Type B pancreatic cell (in vitro differentiated cells): ENCODE data around the gene PRM3. TPM values are rescaled to one million over a fixed set of nuclear protein-coding genes. Genes with fewer than 3 reads are reported as not detected.

Experiments used
- DNase-seq: peaks from one replicate; pipeline ENCODE4 v3.0.0; 2021; ENCODE audit warnings: mixed read lengths; ENCODE audit not compliant: unreplicated experiment; ENCODE audit errors: extremely low spot score
- H3K27ac Mint-ChIP-seq: 2 replicates; pipeline ENCODE4 v1.8.0; 2021; ENCODE audit warnings: mild to moderate bottlenecking, mixed read lengths
- H3K27me3 Mint-ChIP-seq: 2 replicates; pipeline ENCODE4 v1.8.0; 2021; ENCODE audit warnings: mixed read lengths
- H3K36me3 Mint-ChIP-seq: 2 replicates; pipeline ENCODE4 v1.8.0; 2021; ENCODE audit warnings: mixed read lengths
- H3K4me1 Mint-ChIP-seq: one replicate; pipeline ENCODE4 v1.8.0; 2021; ENCODE audit warnings: mixed read lengths; ENCODE audit not compliant: unreplicated experiment
- H3K4me3 Mint-ChIP-seq: 2 replicates; pipeline ENCODE4 v1.8.0; 2021; ENCODE audit warnings: mild to moderate bottlenecking, mixed read lengths
- H3K9me3 Mint-ChIP-seq: 2 replicates; pipeline ENCODE4 v1.8.0; 2021; ENCODE audit warnings: mixed read lengths
- total RNA-seq: library from RNA; stranded (reverse); gene quantifications from 2 replicates; pipeline ENCODE4 v1.2.1, GENCODE V29; 2021; ENCODE audit warnings: low replicate concordance
- TF ChIP-seq, protein P1 (sequence below): fragments of 200-600 bp; sonication (generic); conservative IDR thresholded peaks from 2 replicates; pipeline ENCODE4 v1.5.0; 2021; ENCODE audit warnings: antibody characterized with exemption, mild to moderate bottlenecking

PRM3 gene
- total RNA-seq, 1 donor from 2014 or later, result not detected

DNA sequence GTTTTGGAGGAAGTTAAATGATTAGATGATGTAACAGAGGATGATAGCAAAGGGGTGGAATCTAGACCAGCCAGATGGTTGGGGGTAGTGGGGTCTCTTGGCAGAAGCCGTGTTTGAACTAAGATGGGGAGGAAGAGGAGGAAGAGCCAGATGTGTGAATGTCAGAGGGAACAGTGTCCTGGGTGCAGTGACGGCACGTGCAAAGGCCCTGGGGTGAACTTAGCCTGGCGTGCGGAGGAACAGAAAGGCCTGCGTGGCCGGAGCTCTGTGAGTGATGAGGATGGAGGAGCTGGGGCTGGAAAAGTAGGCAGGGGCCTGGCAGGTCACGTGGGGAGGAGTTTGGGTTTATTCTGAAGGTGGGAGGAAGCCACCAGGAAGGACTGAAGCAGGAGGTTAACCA, 45.4 kb upstream of the PRM3 start:
- TF ChIP-seq, protein P1, sequence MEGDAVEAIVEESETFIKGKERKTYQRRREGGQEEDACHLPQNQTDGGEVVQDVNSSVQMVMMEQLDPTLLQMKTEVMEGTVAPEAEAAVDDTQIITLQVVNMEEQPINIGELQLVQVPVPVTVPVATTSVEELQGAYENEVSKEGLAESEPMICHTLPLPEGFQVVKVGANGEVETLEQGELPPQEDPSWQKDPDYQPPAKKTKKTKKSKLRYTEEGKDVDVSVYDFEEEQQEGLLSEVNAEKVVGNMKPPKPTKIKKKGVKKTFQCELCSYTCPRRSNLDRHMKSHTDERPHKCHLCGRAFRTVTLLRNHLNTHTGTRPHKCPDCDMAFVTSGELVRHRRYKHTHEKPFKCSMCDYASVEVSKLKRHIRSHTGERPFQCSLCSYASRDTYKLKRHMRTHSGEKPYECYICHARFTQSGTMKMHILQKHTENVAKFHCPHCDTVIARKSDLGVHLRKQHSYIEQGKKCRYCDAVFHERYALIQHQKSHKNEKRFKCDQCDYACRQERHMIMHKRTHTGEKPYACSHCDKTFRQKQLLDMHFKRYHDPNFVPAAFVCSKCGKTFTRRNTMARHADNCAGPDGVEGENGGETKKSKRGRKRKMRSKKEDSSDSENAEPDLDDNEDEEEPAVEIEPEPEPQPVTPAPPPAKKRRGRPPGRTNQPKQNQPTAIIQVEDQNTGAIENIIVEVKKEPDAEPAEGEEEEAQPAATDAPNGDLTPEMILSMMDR, result no peak
- no peak overlapping the region for H3K4me3 Mint-ChIP-seq
- H3K9me3 Mint-ChIP-seq, result no peaks in the 10 kb centered on the region
- H3K27me3 Mint-ChIP-seq, result no peaks in the 10 kb centered on the region
- no peaks in the 10 kb centered on the region for H3K36me3 Mint-ChIP-seq
- peaks cover 13% of the 10 kb centered on the region for H3K4me1 Mint-ChIP-seq
- H3K27ac Mint-ChIP-seq, result peak overlapping the region; percentile 10
- DNase-seq, result no peak

DNA sequence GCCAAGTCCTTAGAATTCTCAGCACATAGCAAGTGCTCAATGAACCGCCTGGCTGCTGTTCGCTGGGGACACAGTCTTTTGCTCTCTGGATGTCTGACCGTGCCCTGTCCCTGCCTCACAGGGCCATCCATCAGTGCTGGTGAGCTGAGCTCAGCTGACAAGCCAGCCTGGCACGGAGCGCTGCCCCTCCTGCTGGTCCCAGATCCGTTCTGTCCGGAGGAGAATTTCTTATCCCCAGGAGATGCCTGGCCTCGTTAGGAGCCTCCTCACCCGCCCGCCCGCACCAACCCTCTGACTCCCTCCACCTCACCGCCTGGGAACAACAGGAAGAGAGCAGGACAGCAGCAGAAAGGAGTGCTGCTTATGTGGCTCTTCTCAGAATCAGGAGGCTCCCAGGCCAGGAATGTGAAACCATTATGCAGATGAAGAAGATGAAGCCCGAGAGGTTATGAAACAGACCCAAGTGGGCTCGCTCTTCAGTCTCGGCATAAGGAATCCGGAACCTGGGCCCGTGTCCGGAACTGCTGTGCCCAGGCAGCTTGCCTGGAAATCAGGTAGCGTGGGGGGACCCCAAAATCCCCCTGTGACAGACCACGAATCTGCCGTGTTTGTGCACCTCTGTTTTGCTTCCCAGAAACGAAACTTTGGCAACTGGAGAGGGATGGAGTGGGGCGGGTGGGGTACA, 43.0 kb upstream of the PRM3 start:
- Mint-ChIP-seq H3K27ac (peak overlapping the region; percentile 77), H3K4me3 (peak overlapping the region; percentile 58)

DNA sequence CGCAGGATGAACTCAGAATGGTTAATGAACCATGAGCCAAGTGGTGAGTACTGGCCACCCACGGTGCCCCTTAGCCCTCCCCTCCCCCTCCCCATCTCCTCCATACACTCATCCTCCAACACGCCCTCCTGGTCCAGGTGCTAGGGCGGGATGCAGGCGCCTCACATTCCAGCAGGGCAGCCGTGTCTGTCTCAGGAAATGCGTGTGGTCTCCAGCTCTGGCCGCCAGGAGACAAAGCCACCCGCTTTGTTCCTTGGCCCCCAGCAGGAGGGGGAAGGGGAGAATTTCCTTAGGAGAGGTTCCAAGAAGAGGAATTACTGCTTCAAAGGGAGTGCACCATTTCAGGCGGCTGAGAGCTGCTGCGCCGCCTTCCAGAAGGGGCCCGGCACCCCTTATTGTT, 42.1 kb upstream of the PRM3 start:
- H3K27me3 Mint-ChIP-seq, result no peaks in the 10 kb centered on the region
- no peaks in the 10 kb centered on the region for H3K36me3 Mint-ChIP-seq
- peaks cover 23% of the 10 kb centered on the region for H3K4me1 Mint-ChIP-seq
- H3K9me3 Mint-ChIP-seq, result no peaks in the 10 kb centered on the region
- no peak overlapping the region for H3K4me3 Mint-ChIP-seq
- H3K27ac Mint-ChIP-seq, result no peak overlapping the region
- DNase-seq, result no peak
- TF ChIP-seq, protein P1, result peak; percentile 64

More for the DNA sequence above, 43.0 kb upstream of the PRM3 start:
- TF ChIP-seq, protein P1, result no peak
- Mint-ChIP-seq H3K27me3 (no peaks in the 10 kb centered on the region), H3K4me1 (peaks cover 23% of the 10 kb centered on the region), H3K9me3 (no peaks in the 10 kb centered on the region), H3K36me3 (no peaks in the 10 kb centered on the region)
- DNase-seq, result no peak

DNA sequence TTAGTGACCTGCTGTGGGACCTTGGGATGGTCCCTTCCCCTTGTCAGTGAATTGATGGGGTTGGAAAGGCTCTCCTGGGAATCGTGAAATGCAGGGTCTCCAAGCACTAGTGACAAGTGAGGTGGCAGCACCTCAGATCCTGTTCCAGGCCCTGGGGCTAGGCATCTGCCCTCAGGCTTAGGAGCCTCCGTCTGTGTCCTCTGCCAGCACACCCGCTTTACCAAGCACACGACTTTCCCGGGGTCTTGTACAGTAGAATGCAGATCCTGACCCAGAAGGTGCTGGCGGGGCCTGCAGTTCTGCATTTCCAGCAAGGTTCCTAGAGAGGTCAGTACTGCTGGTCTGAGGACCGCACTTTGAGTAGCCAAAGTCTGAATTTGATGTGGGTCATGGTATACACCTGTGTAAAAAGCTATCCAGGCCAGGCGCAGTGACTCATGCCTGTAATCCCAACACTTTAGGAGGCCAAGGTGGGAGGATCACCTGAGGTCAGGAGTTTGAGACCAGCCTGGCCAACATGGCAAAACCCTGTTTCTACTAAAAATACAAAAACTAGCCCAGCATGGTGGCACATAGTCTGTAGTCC, 41.0 kb upstream of the PRM3 start:
- Mint-ChIP-seq H3K4me3 (no peak overlapping the region), H3K36me3 (no peaks in the 10 kb centered on the region)

DNA sequence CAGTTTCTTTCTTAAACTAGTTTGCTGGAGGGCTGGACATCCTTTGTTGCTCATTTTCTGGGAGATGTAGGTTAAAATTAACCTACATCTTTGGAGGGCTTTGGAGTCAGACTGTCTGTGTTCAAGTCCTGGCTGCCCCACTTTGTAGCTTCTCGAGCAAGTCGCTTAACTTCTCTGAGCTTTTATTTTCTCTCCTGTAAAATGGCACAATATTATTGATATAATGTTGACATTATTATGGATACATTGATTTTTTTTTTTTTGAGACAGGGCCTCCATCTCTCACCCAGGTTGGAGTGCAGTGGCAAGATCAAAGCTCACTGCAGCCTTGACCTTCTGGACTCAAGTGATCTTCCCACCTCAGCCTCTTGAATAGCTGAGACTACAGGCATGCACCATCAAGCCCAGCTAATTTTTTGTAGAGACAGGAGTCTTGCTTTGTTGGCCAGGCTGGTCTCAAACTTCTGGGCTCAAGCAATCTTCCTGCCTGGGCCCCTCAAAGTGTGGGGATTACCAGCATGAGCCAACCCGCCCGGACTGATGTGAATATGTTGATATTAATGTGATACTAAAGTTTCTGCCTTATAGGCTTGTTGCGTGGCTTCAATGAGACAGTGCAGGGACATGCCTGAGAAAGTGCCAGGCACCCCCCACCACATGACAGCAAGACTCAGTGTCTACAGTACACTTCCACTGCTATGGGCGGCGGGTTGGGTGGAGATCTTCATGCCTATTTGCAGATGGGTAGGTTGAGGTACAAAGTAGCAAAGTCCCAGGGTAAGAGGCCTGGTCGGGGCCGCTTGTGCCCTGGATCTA, 40.3 kb upstream of the PRM3 start:
- H3K4me1 Mint-ChIP-seq, result peaks cover 23% of the 10 kb centered on the region
- no peaks in the 10 kb centered on the region for H3K9me3 Mint-ChIP-seq
- peak overlapping the region; percentile 93 for H3K27ac Mint-ChIP-seq

More for the DNA sequence above, 41.0 kb upstream of the PRM3 start:
- Mint-ChIP-seq H3K9me3 (no peaks in the 10 kb centered on the region), H3K4me1 (peaks cover 23% of the 10 kb centered on the region), H3K27me3 (no peaks in the 10 kb centered on the region), H3K27ac (peak overlapping the region; percentile 93)
- TF ChIP-seq, protein P1, result no peak
- no peak for DNase-seq

More for the DNA sequence above, 40.3 kb upstream of the PRM3 start:
- TF ChIP-seq, protein P1, result no peak
- H3K4me3 Mint-ChIP-seq, result peak overlapping the region; percentile 76
- H3K27me3 Mint-ChIP-seq, result no peaks in the 10 kb centered on the region
- no peak for DNase-seq
- no peaks in the 10 kb centered on the region for H3K36me3 Mint-ChIP-seq
